CD4-positive, alpha-beta T cell (primary cell): ENCODE results near the gene MARCO. TPM values are rescaled to one million over a fixed set of nuclear protein-coding genes. Genes with fewer than 3 reads are reported as not detected.

Experiments
- ATAC-seq: fragments of 200-7000 bp; cut with Tn5 transposase; one replicate; pipeline ENCODE4 v1.10.0; 2022; ENCODE audit warnings: mild to moderate bottlenecking; ENCODE audit not compliant: poor library complexity
- CTCF ChIA-PET: fragments of 350-600 bp; sonication (Branson Sonifier 250); formaldehyde crosslinking; loops from one replicate; lab custom pipeline; 2021; ENCODE audit warnings: antibody characterized with exemption, inconsistent platforms; lab: Charles Lee
- POLR2A ChIA-PET: fragments of 350-600 bp; sonication (Branson Sonifier 250); formaldehyde crosslinking; loops from one replicate; lab custom pipeline; 2021; ENCODE audit warnings: antibody characterized with exemption, inconsistent platforms; lab: Charles Lee
- DNase-seq, 14 experiments: peaks; one replicate each; pipeline ENCODE4 v3.0.0-alpha.2; 2013 to 2020; ENCODE audit warnings: mixed read lengths in 2 of 14
- H3K27ac ChIP-seq, 2 donors: one replicate each; pipeline versions ENCODE4 v1.5.1 to v1.7.0; 2013; ENCODE audit warnings: low read length in 2 of 2, low read depth in 1 of 2, mild to moderate bottlenecking in 1 of 2
- H3K27me3 ChIP-seq, 2 experiments: 1 replicate in 1 of 2; 2 replicates in 1 of 2; pipeline versions ENCODE4 v1.6.1 to v1.7.0; 2013; ENCODE audit warnings: low read length in 2 of 2, control low read depth in 1 of 2, mild to moderate bottlenecking in 1 of 2, moderate library complexity in 1 of 2; ENCODE audit not compliant: insufficient read depth in 2 of 2, control insufficient read depth in 1 of 2
- H3K36me3 ChIP-seq: one replicate; pipeline ENCODE4 v1.6.1; 2013; ENCODE audit warnings: low read length, control low read depth; ENCODE audit not compliant: insufficient read depth
- H3K4me1 ChIP-seq: one replicate; pipeline ENCODE4 v1.6.1; 2013; ENCODE audit warnings: low read length, control low read depth; ENCODE audit not compliant: insufficient read depth
- H3K4me3 ChIP-seq: one replicate; pipeline ENCODE4 v1.5.1; 2013; ENCODE audit warnings: mild to moderate bottlenecking, low read length, moderate library complexity
- H3K9me3 ChIP-seq, 2 experiments: 1 replicate in 1 of 2; 2 replicates in 1 of 2; pipeline versions ENCODE4 v1.6.1 to v1.7.0; 2013; ENCODE audit warnings: low read length in 2 of 2, mild to moderate bottlenecking in 2 of 2, control low read depth in 1 of 2, moderate library complexity in 1 of 2; ENCODE audit not compliant: control insufficient read depth in 1 of 2, insufficient read depth in 1 of 2
- H3K27ac Mint-ChIP-seq: one replicate; pipeline ENCODE4 v1.8.0; 2020; ENCODE audit warnings: mixed read lengths
- H3K27me3 Mint-ChIP-seq: one replicate; pipeline ENCODE4 v1.8.0; 2021; ENCODE audit warnings: mixed read lengths
- H3K36me3 Mint-ChIP-seq: one replicate; pipeline ENCODE4 v1.8.0; 2021; ENCODE audit warnings: low read depth, mixed read lengths
- H3K4me1 Mint-ChIP-seq: one replicate; pipeline ENCODE4 v1.8.0; 2021; ENCODE audit warnings: low read depth, mixed read lengths
- H3K4me3 Mint-ChIP-seq: one replicate; pipeline ENCODE4 v1.8.0; 2020; ENCODE audit warnings: mild to moderate bottlenecking, mixed read lengths
- H3K9me3 Mint-ChIP-seq: one replicate; pipeline ENCODE4 v1.8.0; 2020; ENCODE audit warnings: mixed read lengths
- CTCF ChIP-seq: fragments of 200-600 bp; IDR thresholded peaks from one replicate; pipeline ENCODE4 v1.8.0; 2022; ENCODE audit warnings: antibody characterized with exemption, mild to moderate bottlenecking
- intact Hi-C, 2 experiments: fragments of 100-400 bp; cut with DNase I in 1 of 2; cut with micrococcal nuclease in 1 of 2; formaldehyde crosslinking; loops; one replicate each; pipeline versions ENCODE4 v1.15.1 to v1.9.0; 2023 to 2025; cut with DNase I, micrococcal nuclease
- total RNA-seq, 174 experiments: library from RNA in 2 of 174; stranded (reverse) in 2 of 174; gene quantifications; one replicate each; pipeline ENCODE4 v1.2.3 and lab custom pipeline; 2021 to 2026

The MARCO gene
- total RNA-seq, 2 experiments from 2014 or later: 0.22 TPM; not detected in 1

GRCh38 chr2:118911166-118911856 is 30.7 kb upstream of the MARCO start:
- Mint-ChIP-seq H3K27me3 (no peaks in the 10 kb centered on the region), H3K27ac (no peak overlapping the region), H3K4me1 (no peaks in the 10 kb centered on the region), H3K4me3 (no peak overlapping the region), H3K36me3 (no peaks in the 10 kb centered on the region), H3K9me3 (peaks cover 4% of the 10 kb centered on the region)
- H3K9me3 ChIP-seq: no peaks in the 10 kb centered on the region
- no peak for ATAC-seq
- ChIA-PET POLR2A (no interaction called here), CTCF (no interaction called here)
- TF ChIP-seq CTCF: no peak
- H3K27me3 ChIP-seq: no peaks in the 10 kb centered on the region
- no peaks in the 10 kb centered on the region for H3K4me1 ChIP-seq
- H3K36me3 ChIP-seq: no peaks in the 10 kb centered on the region
- intact Hi-C loops: no loop called here
- no peak overlapping the region for H3K4me3 ChIP-seq
- no peak overlapping the region for H3K27ac ChIP-seq
- no peak for DNase-seq

GRCh38 chr2:118911936-118912335 is 30.1 kb upstream of the MARCO start:
- CTCF ChIA-PET: no interaction called here
- Mint-ChIP-seq H3K4me3 (no peak overlapping the region), H3K27me3 (no peaks in the 10 kb centered on the region), H3K27ac (no peak overlapping the region), H3K9me3 (peaks cover 4% of the 10 kb centered on the region), H3K4me1 (no peaks in the 10 kb centered on the region), H3K36me3 (no peaks in the 10 kb centered on the region)
- no peak for TF ChIP-seq CTCF
- H3K36me3 ChIP-seq: no peaks in the 10 kb centered on the region
- H3K27me3 ChIP-seq: no peaks in the 10 kb centered on the region
- H3K9me3 ChIP-seq: no peaks in the 10 kb centered on the region
- no peaks in the 10 kb centered on the region for H3K4me1 ChIP-seq
- ATAC-seq: no peak
- POLR2A ChIA-PET: no interaction called here
- intact Hi-C loops: no loop called here
- no peak for DNase-seq
- H3K27ac ChIP-seq: no peak overlapping the region
- no peak overlapping the region for H3K4me3 ChIP-seq

- no peaks in the 10 kb centered on the region for H3K9me3 Mint-ChIP-seq
- DNase-seq: no peak
- H3K27me3 ChIP-seq: no peaks in the 10 kb centered on the region
- CTCF ChIA-PET: no interaction called here
- no peaks in the 10 kb centered on the region for H3K36me3 ChIP-seq
- no peak overlapping the region for H3K4me3 ChIP-seq
- no peak for ATAC-seq
- no peaks in the 10 kb centered on the region for H3K4me1 Mint-ChIP-seq
- POLR2A ChIA-PET: interaction anchor here (0.9 kb wide), 1 partner anchor 10 kb away, joined by 3 read pairs; no protein-coding TSS in a partner anchor
- H3K36me3 Mint-ChIP-seq: no peaks in the 10 kb centered on the region
- H3K4me3 Mint-ChIP-seq: no peak overlapping the region
- H3K4me1 ChIP-seq: no peaks in the 10 kb centered on the region
- H3K27me3 Mint-ChIP-seq: no peaks in the 10 kb centered on the region
- no peak for TF ChIP-seq CTCF
- H3K9me3 ChIP-seq: no peaks in the 10 kb centered on the region
- H3K27ac Mint-ChIP-seq: no peak overlapping the region
- H3K27ac ChIP-seq: no peak overlapping the region
- intact Hi-C loops: no loop called here
Measured at GRCh38 chr2:118913131-118913802, 28.7 kb upstream of the MARCO start.
